Stomach (tissue), 4 donors: Measurements from ENCODE around the gene KDELR1.

ENCODE experiments used
- EP300 ChIP-seq: sonication (generic); formaldehyde crosslinking; IDR thresholded peaks from one replicate; pipeline ENCODE4 v1.6.1; 2017; ENCODE audit warnings: antibody characterized with exemption
- POLR2AphosphoS5 ChIP-seq, 3 donors: sonication (generic); formaldehyde crosslinking; IDR thresholded peaks; one replicate each; pipeline ENCODE4 v1.6.1; 2016; ENCODE audit warnings: antibody characterized with exemption in 3 of 3

GRCh38 chr19:48373567-48373966, 17.8 kb downstream of the KDELR1 start:
- TF ChIP-seq POLR2AphosphoS5 (IDR thresholded peaks at IDR 0.05): no peak
- no peak for TF ChIP-seq EP300
